Choroid plexus epithelial cell (primary cell): ENCODE measurements around the gene TSPEAR.

Source experiments
- DNase-seq: peaks from one replicate; pipeline ENCODE4 v3.0.0-alpha.2; 2010; ENCODE audit warnings: low read depth
- H3K4me3 ChIP-seq: 2 replicates; pipeline ENCODE4 v1.5.1; 2011; ENCODE audit warnings: low read depth, mild to moderate bottlenecking, control low read depth, low read length, moderate library complexity
- TF ChIP-seq, protein P1 (sequence below): conservative IDR thresholded peaks from 2 replicates; pipeline ENCODE4 v1.5.1; 2011; ENCODE audit warnings: low read depth, mild to moderate bottlenecking, control low read depth, inconsistent platforms, low read length, moderate library complexity

Gene TSPEAR

DNA sequence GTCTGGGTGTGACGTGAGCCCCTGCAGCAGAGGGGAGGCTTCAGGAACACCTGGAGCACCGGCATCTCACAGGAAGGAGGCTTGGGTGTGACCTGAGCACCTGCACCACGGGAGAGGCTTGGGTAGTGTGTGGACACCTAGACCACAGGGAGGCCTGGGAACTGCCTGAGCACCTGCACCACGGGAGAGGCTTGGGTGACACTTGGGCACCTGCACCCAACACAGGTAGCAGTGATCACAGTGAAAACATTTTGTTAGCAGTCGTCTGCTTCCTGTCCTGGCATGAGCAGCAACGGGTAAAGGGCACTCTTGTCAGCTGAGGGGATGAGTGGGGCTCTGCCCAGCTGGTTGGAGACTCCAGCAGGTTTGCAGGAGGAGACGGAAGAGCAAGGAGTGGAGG, 233.7 kb downstream of the TSPEAR start:
- TF ChIP-seq, protein P1, sequence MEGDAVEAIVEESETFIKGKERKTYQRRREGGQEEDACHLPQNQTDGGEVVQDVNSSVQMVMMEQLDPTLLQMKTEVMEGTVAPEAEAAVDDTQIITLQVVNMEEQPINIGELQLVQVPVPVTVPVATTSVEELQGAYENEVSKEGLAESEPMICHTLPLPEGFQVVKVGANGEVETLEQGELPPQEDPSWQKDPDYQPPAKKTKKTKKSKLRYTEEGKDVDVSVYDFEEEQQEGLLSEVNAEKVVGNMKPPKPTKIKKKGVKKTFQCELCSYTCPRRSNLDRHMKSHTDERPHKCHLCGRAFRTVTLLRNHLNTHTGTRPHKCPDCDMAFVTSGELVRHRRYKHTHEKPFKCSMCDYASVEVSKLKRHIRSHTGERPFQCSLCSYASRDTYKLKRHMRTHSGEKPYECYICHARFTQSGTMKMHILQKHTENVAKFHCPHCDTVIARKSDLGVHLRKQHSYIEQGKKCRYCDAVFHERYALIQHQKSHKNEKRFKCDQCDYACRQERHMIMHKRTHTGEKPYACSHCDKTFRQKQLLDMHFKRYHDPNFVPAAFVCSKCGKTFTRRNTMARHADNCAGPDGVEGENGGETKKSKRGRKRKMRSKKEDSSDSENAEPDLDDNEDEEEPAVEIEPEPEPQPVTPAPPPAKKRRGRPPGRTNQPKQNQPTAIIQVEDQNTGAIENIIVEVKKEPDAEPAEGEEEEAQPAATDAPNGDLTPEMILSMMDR = no peak
- no peak overlapping the region for H3K4me3 ChIP-seq
- DNase-seq = no peak

DNA sequence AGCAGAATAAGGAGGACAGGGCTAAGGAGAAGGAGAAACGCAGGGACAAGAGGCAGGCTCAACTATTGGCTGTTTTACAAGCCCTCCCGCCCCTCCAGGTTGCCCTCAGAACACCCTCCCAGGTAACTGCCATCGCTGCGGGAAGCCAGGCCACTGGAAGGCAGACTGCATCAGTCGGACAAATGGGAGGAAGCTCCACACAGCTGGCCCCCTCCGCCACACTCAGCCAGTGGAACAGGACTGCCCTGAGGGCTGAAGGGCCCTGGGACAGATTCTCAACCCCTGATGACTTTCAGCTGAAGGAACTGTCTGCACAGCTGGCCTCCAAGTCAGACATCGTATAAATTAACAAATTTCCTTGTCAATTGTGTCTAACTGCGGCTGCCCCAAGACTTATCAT, 234.2 kb downstream of the TSPEAR start:
- DNase-seq = no peak
- TF ChIP-seq, protein P1 = no peak
- no peak overlapping the region for H3K4me3 ChIP-seq

- TF ChIP-seq, protein P1 = no peak
- H3K4me3 ChIP-seq = no peak overlapping the region
- no peak for DNase-seq
Observed at GRCh38 chr21:44475266-44475845, 236.0 kb downstream of the TSPEAR start.

DNA sequence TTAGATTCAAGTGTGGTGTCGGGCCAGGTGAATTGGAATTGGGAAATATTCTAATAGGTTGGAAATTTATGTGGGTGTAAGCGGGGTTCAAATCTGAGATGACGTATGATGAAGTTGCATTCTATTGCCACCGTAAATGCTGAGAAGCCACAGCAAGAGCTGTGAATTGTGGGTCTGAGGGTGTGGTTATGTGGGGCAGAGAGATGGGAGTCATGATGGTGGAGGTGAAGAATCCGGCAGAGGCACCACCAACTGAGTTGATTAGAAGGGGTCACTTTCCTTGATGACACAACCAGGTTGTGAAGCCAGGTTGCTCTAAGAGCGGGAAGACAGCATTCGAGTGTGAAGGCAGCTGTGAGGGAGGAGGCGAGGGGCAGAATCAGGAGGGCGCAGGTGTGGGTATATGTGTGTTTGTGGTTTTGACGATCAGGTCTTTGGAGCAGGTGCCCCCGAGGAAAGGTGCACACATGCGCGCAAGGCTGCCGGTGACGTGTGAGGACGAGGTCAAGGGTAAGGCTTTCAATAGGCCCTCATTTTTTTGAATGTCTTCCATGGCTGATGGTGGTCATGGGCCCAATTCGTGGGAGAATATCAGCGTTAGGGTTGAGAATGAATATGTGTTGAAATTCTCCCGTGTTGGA, 237.3 kb downstream of the TSPEAR start:
- TF ChIP-seq, protein P1 = no peak
- DNase-seq = no peak
- H3K4me3 ChIP-seq = no peak overlapping the region

DNA sequence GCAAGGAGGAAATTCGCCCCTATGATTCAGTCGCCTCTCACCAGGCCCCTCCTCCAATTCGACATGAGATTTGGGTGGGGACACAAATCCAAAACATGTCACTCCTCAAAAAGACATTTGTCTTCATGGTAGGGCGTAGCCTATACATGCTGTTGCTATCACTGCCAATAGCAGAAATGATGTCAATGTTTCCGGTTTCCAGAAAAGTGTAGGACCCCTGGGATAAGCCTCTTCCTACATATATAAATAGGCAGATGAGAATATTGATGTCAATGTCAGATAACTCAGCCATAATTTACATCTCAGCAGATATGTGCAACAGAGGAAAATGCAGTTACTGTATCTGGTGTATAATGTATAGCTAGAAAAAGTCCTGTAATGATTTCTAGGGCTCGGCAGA, 239.4 kb downstream of the TSPEAR start:
- TF ChIP-seq, protein P1 = no peak
- DNase-seq = no peak
- no peak overlapping the region for H3K4me3 ChIP-seq

DNA sequence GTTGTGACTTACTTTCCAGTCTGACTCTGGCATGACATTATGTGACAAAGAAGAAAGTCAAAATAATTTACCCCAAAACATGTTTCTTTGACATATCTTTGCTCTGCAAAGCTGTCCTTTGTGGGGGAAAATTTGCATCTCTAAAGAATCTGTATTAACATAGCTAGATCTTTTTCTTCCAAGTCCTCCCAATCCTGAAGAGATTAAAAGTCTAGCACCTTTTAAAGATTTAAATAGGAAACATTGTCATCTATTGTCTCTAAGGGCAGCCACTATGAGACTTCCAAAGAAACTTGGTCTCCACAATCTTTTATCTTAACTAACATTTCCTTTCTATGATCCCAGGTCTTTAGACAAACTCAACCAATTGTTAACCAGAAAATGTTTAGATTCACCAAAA, 240.0 kb downstream of the TSPEAR start:
- no peak overlapping the region for H3K4me3 ChIP-seq
- no peak for DNase-seq
- TF ChIP-seq, protein P1 = no peak

- no peak overlapping the region for H3K4me3 ChIP-seq
- TF ChIP-seq, protein P1 = no peak
- DNase-seq = no peak
Observed at GRCh38 chr21:44467859-44468195, 243.5 kb downstream of the TSPEAR start.
